NCI-H345 treated with DMSO at 0.1 percent for 48 hours (cell line): ENCODE data around the gene DRAM2.
"Not testable (repeated sequence)": the region's sequence is repeated elsewhere in the genome, so short reads cannot be mapped to it uniquely, and the experiment has no call there.

Experiments
- DNase-seq: peaks from one replicate; lab custom pipeline; 2025; ENCODE audit not compliant: unreplicated experiment; lab: John Stamatoyannopoulos, UW

DRAM2 gene

GRCh38 chr1:111082421-111083203, 57.3 kb downstream of the DRAM2 start:
- no peak for DNase-seq

- DNase-seq = not testable (repeated sequence)
These were observed 60.6 kb downstream of the DRAM2 start for GRCh38 chr1:111079329-111079728.

- DNase-seq = not testable (repeated sequence)
These were observed 62.6 kb downstream of the DRAM2 start for GRCh38 chr1:111077312-111077711.
